Chondrocyte (in vitro differentiated cells): ENCODE measurements around the gene GNAS-AS1. TPM values are rescaled to one million over a fixed set of nuclear protein-coding genes. Genes with fewer than 3 reads are reported as not detected.

ENCODE experiments used
- DNase-seq: peaks from one replicate; pipeline ENCODE4 v3.0.0; 2021; ENCODE audit warnings: mixed read lengths, low spot score
- H3K27ac Mint-ChIP-seq: one replicate; pipeline ENCODE4 v1.8.0; 2021; ENCODE audit warnings: mild to moderate bottlenecking, moderate library complexity, mixed read lengths; ENCODE audit not compliant: unreplicated experiment
- H3K27me3 Mint-ChIP-seq: 2 replicates; pipeline ENCODE4 v1.8.0; 2021; ENCODE audit warnings: low read depth, mixed read lengths
- H3K36me3 Mint-ChIP-seq: 2 replicates; pipeline ENCODE4 v1.8.0; 2021; ENCODE audit warnings: low read depth, mixed read lengths
- H3K4me1 Mint-ChIP-seq: 2 replicates; pipeline ENCODE4 v1.8.0; 2021; ENCODE audit warnings: low read depth, mild to moderate bottlenecking, mixed read lengths
- H3K4me3 Mint-ChIP-seq: one replicate; pipeline ENCODE4 v1.8.0; 2021; ENCODE audit warnings: mild to moderate bottlenecking, moderate library complexity, mixed read lengths; ENCODE audit not compliant: unreplicated experiment
- H3K9me3 Mint-ChIP-seq: 2 replicates; pipeline ENCODE4 v1.8.0; 2021; ENCODE audit warnings: low read depth, mixed read lengths
- total RNA-seq: library from RNA; stranded (reverse); gene quantifications from 3 replicates; pipeline ENCODE4 v1.2.1, GENCODE V29; 2021
- TF ChIP-seq, protein P1 (sequence below): fragments of 200-600 bp; sonication (generic); IDR thresholded peaks from 2 replicates; pipeline ENCODE4 v1.5.0; 2021; ENCODE audit warnings: antibody characterized with exemption, mild to moderate bottlenecking, moderate library complexity

The GNAS-AS1 gene
- total RNA-seq, 1 donor from 2014 or later = 1.1 TPM

DNA sequence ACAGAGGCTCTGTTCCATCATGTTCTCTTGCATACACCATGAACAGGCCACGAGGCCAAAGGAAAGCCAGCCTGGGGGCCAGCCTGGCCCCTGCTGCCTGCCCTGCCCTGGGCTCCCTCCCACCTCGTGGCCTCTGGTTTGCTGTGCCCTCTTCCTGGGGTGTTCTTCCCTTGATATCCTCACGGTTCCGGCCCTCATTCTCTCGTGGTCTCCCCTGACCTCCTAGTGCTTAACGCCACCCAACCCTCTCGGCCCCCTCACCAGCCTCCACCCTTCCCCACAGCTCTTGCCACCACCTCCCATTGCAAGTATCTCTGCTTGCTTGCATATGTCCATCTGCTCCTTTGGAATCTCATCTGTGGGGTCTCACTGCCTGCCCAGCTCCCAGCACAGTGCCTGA lies 73.0 kb downstream of the GNAS-AS1 start:
- no peak overlapping the region for H3K27ac Mint-ChIP-seq

GRCh38 chr20:58776109-58776508 lies 74.6 kb downstream of the GNAS-AS1 start:
- Mint-ChIP-seq H3K9me3 (no peaks in the 10 kb centered on the region), H3K36me3 (no peaks in the 10 kb centered on the region), H3K27me3 (peaks cover 49% of the 10 kb centered on the region), H3K4me1 (no peaks in the 10 kb centered on the region), H3K4me3 (no peak overlapping the region), H3K27ac (no peak overlapping the region)
- no peak for DNase-seq
- TF ChIP-seq, protein P1, sequence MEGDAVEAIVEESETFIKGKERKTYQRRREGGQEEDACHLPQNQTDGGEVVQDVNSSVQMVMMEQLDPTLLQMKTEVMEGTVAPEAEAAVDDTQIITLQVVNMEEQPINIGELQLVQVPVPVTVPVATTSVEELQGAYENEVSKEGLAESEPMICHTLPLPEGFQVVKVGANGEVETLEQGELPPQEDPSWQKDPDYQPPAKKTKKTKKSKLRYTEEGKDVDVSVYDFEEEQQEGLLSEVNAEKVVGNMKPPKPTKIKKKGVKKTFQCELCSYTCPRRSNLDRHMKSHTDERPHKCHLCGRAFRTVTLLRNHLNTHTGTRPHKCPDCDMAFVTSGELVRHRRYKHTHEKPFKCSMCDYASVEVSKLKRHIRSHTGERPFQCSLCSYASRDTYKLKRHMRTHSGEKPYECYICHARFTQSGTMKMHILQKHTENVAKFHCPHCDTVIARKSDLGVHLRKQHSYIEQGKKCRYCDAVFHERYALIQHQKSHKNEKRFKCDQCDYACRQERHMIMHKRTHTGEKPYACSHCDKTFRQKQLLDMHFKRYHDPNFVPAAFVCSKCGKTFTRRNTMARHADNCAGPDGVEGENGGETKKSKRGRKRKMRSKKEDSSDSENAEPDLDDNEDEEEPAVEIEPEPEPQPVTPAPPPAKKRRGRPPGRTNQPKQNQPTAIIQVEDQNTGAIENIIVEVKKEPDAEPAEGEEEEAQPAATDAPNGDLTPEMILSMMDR = no peak

More for the DNA sequence above, 73.0 kb downstream of the GNAS-AS1 start:
- Mint-ChIP-seq H3K27me3 (peaks cover 51% of the 10 kb centered on the region), H3K4me3 (no peak overlapping the region), H3K36me3 (no peaks in the 10 kb centered on the region), H3K9me3 (no peaks in the 10 kb centered on the region), H3K4me1 (no peaks in the 10 kb centered on the region)
- TF ChIP-seq, protein P1 = no peak
- DNase-seq = no peak

DNA sequence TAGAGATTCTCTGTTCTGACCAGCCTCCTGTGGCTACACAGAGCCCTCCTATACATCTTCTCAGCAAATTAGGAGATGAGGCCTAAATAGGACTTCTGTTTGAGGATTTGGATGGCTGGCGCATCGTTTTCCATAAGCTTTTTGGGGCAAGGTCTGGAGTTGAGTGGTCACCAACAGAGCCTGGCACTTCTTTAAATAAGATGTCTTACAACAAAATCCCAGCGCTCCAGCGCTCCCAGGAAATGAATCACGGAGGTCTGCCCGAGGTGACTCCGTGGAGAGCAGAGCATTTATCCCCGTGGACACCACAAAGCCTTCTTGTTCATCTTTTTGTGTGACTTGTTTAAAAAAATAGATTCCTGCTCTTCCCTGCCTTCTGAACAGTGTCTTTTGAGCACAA lies 75.3 kb downstream of the GNAS-AS1 start:
- no peak overlapping the region for H3K4me3 Mint-ChIP-seq
- no peaks in the 10 kb centered on the region for H3K36me3 Mint-ChIP-seq
- H3K27me3 Mint-ChIP-seq = peaks cover 49% of the 10 kb centered on the region
- H3K27ac Mint-ChIP-seq = no peak overlapping the region
- DNase-seq = no peak
- TF ChIP-seq, protein P1 = no peak
- no peaks in the 10 kb centered on the region for H3K4me1 Mint-ChIP-seq
- H3K9me3 Mint-ChIP-seq = no peaks in the 10 kb centered on the region

DNA sequence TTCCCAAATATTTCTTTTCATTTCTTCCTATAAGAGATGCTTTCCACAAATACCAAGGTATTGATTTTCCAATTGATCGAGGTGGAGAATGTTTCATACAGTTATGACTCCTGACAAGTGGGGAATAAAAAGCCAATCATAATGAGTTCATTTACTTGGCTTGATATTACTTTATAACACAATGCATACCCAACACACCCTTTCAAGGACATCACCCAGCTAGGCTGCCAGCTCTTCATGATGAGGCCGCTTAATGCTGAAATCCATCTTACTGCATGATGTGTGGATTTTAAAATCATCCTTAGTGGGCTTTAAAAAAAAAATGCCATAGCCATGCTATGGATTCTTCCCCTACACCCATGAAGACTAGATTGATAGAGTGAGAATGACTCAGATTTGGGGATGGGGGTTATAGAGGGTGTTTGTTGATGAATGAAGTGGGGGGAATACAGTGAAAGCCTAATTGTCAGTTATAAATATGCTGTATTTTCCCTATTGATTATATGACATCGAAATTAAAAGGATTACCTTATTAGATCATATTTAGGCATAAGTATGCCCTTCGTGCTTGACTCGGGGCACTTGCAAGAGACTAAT lies 75.9 kb downstream of the GNAS-AS1 start:
- no peak for DNase-seq
- Mint-ChIP-seq H3K9me3 (no peaks in the 10 kb centered on the region), H3K36me3 (no peaks in the 10 kb centered on the region), H3K4me1 (no peaks in the 10 kb centered on the region), H3K27me3 (peaks cover 50% of the 10 kb centered on the region), H3K27ac (no peak overlapping the region), H3K4me3 (no peak overlapping the region)
- TF ChIP-seq, protein P1 = no peak

DNA sequence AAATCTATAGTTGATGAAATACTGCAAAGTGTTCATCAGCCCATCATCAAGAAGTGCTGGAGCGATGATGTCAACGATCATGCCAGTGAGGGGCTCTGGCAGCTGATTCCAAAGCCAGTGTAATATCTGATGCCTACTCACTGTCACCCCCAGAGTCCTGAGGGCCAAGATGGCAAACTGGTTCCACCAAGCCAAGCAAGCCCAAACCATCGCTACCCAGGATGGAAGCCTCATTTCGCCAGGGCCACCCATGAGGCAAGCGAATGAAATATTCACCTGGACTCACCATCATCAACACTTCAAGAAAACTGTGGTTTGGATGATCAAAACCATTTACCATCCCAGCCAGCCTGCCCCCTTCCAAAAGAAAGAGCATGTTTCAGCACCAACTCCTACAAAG lies 76.5 kb downstream of the GNAS-AS1 start:
- Mint-ChIP-seq H3K27me3 (peaks cover 54% of the 10 kb centered on the region), H3K36me3 (no peaks in the 10 kb centered on the region), H3K27ac (no peak overlapping the region), H3K9me3 (no peaks in the 10 kb centered on the region), H3K4me3 (no peak overlapping the region), H3K4me1 (no peaks in the 10 kb centered on the region)
- no peak for DNase-seq
- TF ChIP-seq, protein P1 = no peak
